ENCODE data around the gene NLRP6.
"Not testable (repeated sequence)": the region's sequence is repeated elsewhere in the genome, so short reads cannot be mapped to it uniquely, and the experiment has no call there.

The NLRP6 gene

GRCh38 chr11:304915-305843, 27.0 kb downstream of the NLRP6 start:
- peak overlapping the region; percentile 14 for H3K27ac Mint-ChIP-seq
- peaks cover 1% of the 10 kb centered on the region for H3K36me3 Mint-ChIP-seq
- H3K4me3 Mint-ChIP-seq: no peak overlapping the region
- no peaks in the 10 kb centered on the region for H3K9me3 Mint-ChIP-seq
- H3K4me1 Mint-ChIP-seq: peaks cover 60% of the 10 kb centered on the region
- peaks cover 3% of the 10 kb centered on the region for H3K27me3 Mint-ChIP-seq

DNA sequence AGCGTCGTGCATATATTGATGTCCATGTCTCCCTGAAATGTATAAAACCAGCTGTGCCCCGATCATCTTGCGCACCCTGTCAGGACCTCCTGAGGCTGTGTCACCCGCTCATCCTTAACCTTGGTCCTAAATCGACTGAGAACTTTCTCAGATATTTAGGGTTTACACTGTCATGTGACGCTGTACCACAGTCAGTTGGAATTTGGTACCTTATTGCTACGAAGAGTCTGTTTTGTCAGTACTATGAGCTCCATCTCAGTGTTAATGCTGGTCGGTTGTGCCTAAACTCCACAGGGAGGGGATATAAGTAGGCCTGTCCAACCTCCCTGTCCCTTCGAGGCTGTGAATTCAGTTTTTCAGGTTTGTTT, 27.6 kb downstream of the NLRP6 start:
- H3K36me3 Mint-ChIP-seq: peaks cover 1% of the 10 kb centered on the region
- no peak overlapping the region for H3K4me3 Mint-ChIP-seq
- peak overlapping the region; percentile 14 for H3K27ac Mint-ChIP-seq
- H3K9me3 Mint-ChIP-seq: no peaks in the 10 kb centered on the region
- H3K4me1 Mint-ChIP-seq: peaks cover 54% of the 10 kb centered on the region
- peaks cover 2% of the 10 kb centered on the region for H3K27me3 Mint-ChIP-seq

DNA sequence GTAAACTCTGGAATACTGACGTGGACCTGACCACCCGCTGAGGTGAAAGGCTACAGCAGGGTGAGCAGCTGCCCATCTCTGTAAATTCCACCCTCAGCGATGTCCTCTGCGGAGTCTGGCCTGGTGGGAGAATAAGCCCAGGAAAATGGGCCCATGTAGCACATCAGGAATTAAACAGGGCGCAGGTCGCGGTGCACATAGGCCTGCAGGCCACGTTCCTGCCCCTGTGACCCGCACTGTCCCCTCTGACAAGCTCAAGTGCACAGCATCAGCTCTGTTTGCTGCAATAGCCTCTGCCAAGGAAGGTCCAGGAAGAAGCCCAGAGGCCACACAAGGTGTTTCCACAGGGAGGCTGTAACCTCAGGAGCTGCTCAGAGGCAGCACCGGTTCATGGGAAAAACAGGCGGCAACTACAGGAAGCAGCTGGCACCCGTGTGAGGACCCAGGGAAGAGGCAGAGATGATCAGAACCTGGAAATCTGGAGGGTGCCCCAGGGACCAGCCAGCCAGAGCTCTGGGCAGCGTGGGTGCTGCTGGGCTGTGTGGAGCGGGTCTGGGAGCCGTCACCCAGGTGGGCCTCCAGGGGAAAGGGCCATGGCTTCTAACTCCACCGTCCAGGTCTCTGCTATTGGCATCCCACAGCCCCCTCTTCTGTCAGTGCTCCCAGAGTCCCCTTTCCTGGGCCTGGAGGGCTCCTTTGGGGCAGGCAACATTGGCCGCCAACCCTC, 28.6 kb downstream of the NLRP6 start:
- Mint-ChIP-seq H3K27me3 (peaks cover 2% of the 10 kb centered on the region), H3K9me3 (no peaks in the 10 kb centered on the region), H3K4me3 (peak overlapping the region; percentile 26), H3K36me3 (peaks cover 1% of the 10 kb centered on the region), H3K27ac (peak overlapping the region; percentile 70), H3K4me1 (peaks cover 52% of the 10 kb centered on the region)

DNA sequence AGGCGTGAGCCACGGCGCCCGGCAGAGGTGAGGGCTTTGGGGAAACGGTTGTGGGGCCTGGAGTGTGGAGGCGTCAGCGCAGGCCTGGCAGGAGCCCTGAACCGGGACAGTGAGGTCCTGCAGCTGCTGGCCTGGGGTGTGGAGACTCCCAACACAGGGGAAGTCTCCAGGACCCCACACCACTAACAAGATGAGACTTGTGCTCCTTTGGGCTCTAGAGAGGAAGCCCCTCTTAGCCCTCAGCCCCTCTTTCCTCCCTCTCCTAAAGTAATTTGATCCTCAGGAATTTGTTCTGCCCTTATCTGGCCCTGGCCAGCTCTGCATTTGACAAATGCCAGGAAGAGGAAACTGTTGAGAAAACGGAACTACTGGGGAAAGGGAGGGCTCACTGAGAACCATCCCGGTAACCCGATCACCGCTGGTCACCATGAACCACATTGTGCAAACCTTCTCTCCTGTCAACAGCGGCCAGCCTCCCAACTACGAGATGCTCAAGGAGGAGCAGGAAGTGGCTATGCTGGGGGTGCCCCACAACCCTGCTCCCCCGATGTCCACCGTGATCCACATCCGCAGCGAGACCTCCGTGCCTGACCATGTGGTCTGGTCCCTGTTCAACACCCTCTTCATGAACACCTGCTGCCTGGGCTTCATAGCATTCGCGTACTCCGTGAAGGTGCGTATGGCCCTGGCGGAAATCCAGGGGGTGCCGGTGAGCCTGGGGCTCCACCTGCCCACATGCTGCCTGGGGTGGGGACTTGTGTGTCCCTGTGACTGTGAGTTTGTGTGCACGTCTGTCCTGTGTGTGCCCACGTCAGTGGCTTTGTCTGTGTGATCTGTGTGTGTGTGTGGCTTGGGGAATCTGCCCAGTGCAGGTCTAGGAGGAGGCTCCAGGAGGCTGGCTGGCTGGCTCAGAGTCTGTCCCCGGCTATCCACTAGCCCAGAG, 29.8 kb downstream of the NLRP6 start, which contains the start of gene IFITM2:
TSS of gene IFITM2 (plus strand) at position 51 of the 943 bp plus-strand sequence. CDS start at position 428, 377 bp downstream.
- H3K27me3 Mint-ChIP-seq, H3K9me3 Mint-ChIP-seq, H3K36me3 Mint-ChIP-seq: not testable (repeated sequence)
- Mint-ChIP-seq H3K27ac (peak within 1 kb of the TSS; percentile 99), H3K4me3 (peak within 1 kb of the TSS; percentile 94), H3K4me1 (peaks cover 59% of the 10 kb centered on the region)

DNA sequence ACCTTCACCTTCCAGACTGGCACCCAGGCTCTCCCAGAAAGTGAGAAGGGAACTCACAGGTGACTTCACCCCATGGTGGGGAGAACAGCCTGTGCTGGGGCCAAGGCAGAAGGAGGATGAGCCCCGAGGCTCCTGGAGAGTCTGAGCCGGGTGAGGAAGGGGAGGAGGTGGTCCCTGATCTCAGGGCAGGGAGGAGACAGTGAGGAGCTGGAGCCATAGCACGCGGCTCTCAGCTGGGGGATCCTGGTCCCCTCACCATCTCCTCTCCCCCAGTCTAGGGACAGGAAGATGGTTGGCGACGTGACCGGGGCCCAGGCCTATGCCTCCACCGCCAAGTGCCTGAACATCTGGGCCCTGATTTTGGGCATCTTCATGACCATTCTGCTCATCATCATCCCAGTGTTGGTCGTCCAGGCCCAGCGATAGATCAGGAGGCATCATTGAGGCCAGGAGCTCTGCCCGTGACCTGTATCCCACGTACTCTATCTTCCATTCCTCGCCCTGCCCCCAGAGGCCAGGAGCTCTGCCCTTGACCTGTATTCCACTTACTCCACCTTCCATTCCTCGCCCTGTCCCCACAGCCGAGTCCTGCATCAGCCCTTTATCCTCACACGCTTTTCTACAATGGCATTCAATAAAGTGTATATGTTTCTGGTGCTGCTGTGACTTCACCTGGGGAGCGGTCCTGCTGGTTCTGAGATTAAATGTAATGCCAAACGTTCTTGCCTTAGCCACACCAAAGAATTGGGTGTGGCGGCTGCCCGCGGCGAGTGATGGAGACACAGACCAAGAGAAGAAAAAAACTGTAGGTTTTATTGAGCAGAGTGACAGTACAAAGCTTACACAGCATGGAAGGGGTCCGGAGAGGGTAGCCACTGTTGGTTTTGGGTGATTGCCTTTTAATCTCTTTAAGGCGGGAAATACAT, 30.8 kb downstream of the NLRP6 start:
- Mint-ChIP-seq H3K4me1 (peaks cover 54% of the 10 kb centered on the region), H3K4me3 (peak overlapping the region; percentile 94), H3K27ac (peak overlapping the region; percentile 99)
- H3K36me3 Mint-ChIP-seq, H3K27me3 Mint-ChIP-seq, H3K9me3 Mint-ChIP-seq: not testable (repeated sequence)

GRCh38 chr11:309979-310572, 31.9 kb downstream of the NLRP6 start:
- H3K4me3 Mint-ChIP-seq: peak overlapping the region; percentile 94
- peaks cover 51% of the 10 kb centered on the region for H3K4me1 Mint-ChIP-seq
- not testable (repeated sequence) for H3K36me3 Mint-ChIP-seq, H3K9me3 Mint-ChIP-seq, H3K27me3 Mint-ChIP-seq
- peak overlapping the region; percentile 99 for H3K27ac Mint-ChIP-seq

DNA sequence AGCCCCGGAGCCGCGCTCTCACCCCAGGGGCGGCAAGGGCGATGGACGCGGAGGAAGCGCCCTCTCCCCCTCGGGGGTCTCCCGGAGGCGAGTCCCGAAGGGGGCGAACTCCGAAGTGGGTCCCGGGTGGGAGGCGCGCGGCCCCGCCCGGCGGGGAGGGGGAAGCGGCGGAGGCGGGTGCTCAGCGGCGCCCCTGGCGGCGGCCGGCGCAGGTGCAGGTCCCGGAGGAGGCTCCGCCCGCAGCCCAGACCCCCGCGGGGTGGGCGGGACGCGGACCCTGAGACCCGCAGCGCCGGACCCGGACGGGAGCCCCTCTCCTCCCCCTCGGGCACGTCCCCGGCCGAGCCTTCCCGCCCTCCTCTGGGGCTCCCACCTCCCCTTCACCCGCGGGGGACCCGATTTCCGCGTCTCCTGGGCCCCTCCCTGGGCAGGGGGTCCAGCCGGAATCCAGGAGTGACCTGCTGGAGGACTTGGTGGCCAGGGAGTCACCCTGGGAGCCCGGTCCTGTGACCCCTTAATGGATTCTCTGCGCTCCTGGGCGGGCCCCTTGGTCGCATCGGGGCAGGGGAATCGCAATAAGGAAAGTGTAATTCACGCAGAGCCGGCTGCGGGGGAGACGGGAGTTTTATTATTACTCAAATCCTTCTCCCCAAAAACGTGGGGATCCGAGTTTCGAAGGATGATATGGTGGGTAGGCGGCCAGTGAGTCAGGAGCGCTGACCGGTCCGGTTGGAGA, 33.0 kb downstream of the NLRP6 start:
- not testable (repeated sequence) for H3K9me3 Mint-ChIP-seq, H3K36me3 Mint-ChIP-seq, H3K27me3 Mint-ChIP-seq
- Mint-ChIP-seq H3K4me3 (peak overlapping the region; percentile 94), H3K27ac (peak overlapping the region; percentile 99), H3K4me1 (peaks cover 40% of the 10 kb centered on the region)

DNA sequence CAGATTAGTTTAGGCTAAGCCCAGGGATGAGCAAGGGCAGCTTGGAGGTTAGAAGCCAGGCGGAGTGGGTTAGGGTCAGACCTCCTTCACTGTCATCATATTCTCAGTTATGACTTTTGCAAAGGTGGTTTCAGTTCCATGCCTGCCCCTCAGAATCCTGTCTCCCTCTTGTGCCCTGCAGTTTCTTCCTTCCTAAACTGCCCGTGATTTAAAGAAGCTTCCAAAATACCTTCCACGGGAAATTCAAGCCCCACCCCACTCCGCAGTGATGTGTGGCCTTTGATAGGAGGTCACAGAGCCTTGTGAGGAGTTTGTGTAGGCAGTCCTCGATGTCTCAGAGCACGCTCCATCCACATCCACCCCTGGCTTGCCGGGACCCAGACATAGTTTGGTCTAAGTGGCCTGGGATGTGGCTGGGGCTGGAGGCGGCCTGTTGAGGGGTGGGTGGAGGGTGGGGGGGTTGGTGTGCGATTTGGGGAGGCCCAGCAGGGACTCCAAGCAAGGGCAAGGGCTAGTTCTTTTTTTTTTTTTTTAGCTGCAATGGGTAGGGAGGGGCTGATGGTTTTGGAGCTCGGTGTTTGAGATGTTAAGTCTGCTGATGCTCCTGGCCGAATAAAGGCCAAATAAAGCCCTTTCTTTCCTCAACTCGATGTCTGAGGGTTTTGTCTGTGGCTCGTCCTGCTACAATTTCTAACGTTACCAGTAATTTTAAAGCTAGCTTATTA, 34.0 kb downstream of the NLRP6 start:
- H3K4me1 Mint-ChIP-seq: peaks cover 44% of the 10 kb centered on the region
- H3K27ac Mint-ChIP-seq: peak overlapping the region; percentile 99
- H3K27me3 Mint-ChIP-seq: no peaks in the 10 kb centered on the region
- H3K4me3 Mint-ChIP-seq: peak overlapping the region; percentile 94
- H3K9me3 Mint-ChIP-seq: no peaks in the 10 kb centered on the region
- peaks cover 11% of the 10 kb centered on the region for H3K36me3 Mint-ChIP-seq

DNA sequence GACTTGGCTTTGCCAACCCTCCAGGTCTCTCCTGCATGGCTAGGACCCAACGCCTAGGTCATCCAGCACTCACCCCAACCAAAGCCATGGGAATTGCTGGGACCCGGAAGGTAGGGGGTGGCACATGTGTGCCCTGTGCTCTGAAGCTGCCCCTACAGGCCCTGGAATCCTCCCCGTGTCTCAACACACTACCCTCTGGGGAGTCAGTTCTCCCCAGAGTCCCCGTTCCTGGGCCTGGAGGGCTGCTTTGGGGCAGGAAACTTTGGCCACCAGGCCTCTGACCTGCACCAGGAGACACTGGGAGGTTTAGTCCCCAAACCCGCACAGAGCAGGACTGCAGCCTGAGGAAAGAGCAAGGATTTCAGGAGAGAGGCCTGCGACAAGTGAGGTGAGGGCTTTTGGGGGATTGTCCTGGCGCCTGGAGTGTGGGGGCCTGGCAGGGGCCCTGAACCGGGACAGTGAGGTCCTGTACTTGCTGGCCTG, 35.1 kb downstream of the NLRP6 start:
- H3K4me1 Mint-ChIP-seq: peaks cover 41% of the 10 kb centered on the region
- H3K27ac Mint-ChIP-seq: peak overlapping the region; percentile 99
- H3K27me3 Mint-ChIP-seq: no peaks in the 10 kb centered on the region
- peak overlapping the region; percentile 94 for H3K4me3 Mint-ChIP-seq
- peaks cover 11% of the 10 kb centered on the region for H3K36me3 Mint-ChIP-seq
- no peaks in the 10 kb centered on the region for H3K9me3 Mint-ChIP-seq

- Mint-ChIP-seq H3K4me1 (peaks cover 40% of the 10 kb centered on the region), H3K9me3 (no peaks in the 10 kb centered on the region), H3K36me3 (peaks cover 11% of the 10 kb centered on the region), H3K4me3 (peak within 1 kb of the TSS; percentile 94), H3K27me3 (no peaks in the 10 kb centered on the region), H3K27ac (peak within 1 kb of the TSS; percentile 99)
Measured at GRCh38 chr11:313787-314553, 35.8 kb downstream of the NLRP6 start, which contains the start of gene IFITM1. TSS of gene IFITM1 (plus strand) at chr11:314040. CDS start at chr11:314171, 131 bp downstream.

DNA sequence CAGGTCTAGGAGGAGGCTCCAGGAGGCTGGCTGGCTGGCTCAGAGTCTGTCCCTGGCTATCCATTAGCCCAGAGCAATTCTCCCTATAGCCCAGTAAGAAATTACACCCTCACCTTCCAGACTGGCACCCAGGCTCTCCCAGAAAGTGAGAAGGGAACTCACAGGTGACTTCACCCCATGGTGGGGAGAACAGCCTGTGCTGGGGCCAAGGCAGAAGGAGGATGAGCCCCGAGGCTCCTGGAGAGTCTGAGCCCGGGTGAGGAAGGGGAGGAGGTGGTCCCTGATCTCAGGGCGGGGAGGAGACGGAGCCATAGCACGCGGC, 36.3 kb downstream of the NLRP6 start:
- H3K36me3 Mint-ChIP-seq: peaks cover 11% of the 10 kb centered on the region
- peak overlapping the region; percentile 94 for H3K4me3 Mint-ChIP-seq
- H3K9me3 Mint-ChIP-seq, H3K27me3 Mint-ChIP-seq: not testable (repeated sequence)
- peaks cover 37% of the 10 kb centered on the region for H3K4me1 Mint-ChIP-seq
- peak overlapping the region; percentile 99 for H3K27ac Mint-ChIP-seq

DNA sequence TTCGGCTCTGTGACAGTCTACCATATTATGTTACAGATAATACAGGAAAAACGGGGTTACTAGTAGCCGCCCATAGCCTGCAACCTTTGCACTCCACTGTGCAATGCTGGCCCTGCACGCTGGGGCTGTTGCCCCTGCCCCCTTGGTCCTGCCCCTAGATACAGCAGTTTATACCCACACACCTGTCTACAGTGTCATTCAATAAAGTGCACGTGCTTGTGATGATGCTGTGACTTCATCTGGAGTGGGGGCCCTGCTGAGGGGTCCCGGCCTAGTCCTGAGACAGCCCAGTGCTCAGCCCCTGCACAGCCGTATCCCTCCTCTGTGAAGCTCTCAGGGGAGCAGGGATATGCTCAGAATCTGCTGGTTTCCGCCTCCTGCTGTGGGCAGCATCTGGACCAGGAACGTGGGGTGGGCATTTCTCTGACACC, 36.9 kb downstream of the NLRP6 start:
- H3K27me3 Mint-ChIP-seq: no peaks in the 10 kb centered on the region
- peak overlapping the region; percentile 70 for H3K27ac Mint-ChIP-seq
- peaks cover 39% of the 10 kb centered on the region for H3K4me1 Mint-ChIP-seq
- H3K36me3 Mint-ChIP-seq: peaks cover 10% of the 10 kb centered on the region
- H3K9me3 Mint-ChIP-seq: no peaks in the 10 kb centered on the region
- peak overlapping the region; percentile 94 for H3K4me3 Mint-ChIP-seq

Measured in activated naive CD4-positive, alpha-beta T cell treated with anti-CD3 and anti-CD28 coated beads, Interleukin-2, amount 50 U/mL, for 24 hours (primary cell).